ENCODE data around the gene PLEKHA1.

The PLEKHA1 gene

GRCh38 chr10:122461729-122462532 is 87.4 kb downstream of the PLEKHA1 start:
- peak; percentile 48 for DNase-seq
- peaks cover 83% of the 10 kb centered on the region for H3K27me3 Mint-ChIP-seq (ENCODE audit: low read depth, poor library complexity)

GRCh38 chr10:122462533-122463465 is 88.3 kb downstream of the PLEKHA1 start:
- H3K9me3 Mint-ChIP-seq, result no peaks in the 10 kb centered on the region
- H3K36me3 Mint-ChIP-seq (ENCODE audit: low read depth), result no peaks in the 10 kb centered on the region
- no peak overlapping the region for H3K27ac Mint-ChIP-seq
- peak overlapping the region; percentile 83 for H3K4me3 Mint-ChIP-seq
- no peak for TF ChIP-seq CTCF (IDR thresholded peaks at IDR 0.05)
- peaks cover 21% of the 10 kb centered on the region for H3K4me1 Mint-ChIP-seq
- no peak for DNase-seq
- peaks cover 91% of the 10 kb centered on the region for H3K27me3 Mint-ChIP-seq (ENCODE audit: low read depth, poor library complexity)

More at GRCh38 chr10:122461729-122462532, 87.4 kb downstream of the PLEKHA1 start:
- H3K4me3 Mint-ChIP-seq, result peak overlapping the region; percentile 83
- H3K9me3 Mint-ChIP-seq, result no peaks in the 10 kb centered on the region
- TF ChIP-seq CTCF (IDR thresholded peaks at IDR 0.05), result no peak
- no peak overlapping the region for H3K27ac Mint-ChIP-seq
- H3K36me3 Mint-ChIP-seq (ENCODE audit: low read depth), result no peaks in the 10 kb centered on the region
- peaks cover 21% of the 10 kb centered on the region for H3K4me1 Mint-ChIP-seq

GRCh38 chr10:122463466-122464249 is 89.2 kb downstream of the PLEKHA1 start:
- Mint-ChIP-seq H3K9me3 (no peaks in the 10 kb centered on the region), H3K4me3 (peak overlapping the region; percentile 83), H3K27me3 (ENCODE audit: low read depth, poor library complexity) (peaks cover 88% of the 10 kb centered on the region), H3K4me1 (peaks cover 21% of the 10 kb centered on the region), H3K27ac (no peak overlapping the region), H3K36me3 (ENCODE audit: low read depth) (no peaks in the 10 kb centered on the region)
- DNase-seq, result no peak
- TF ChIP-seq CTCF (IDR thresholded peaks at IDR 0.05), result no peak

- DNase-seq, result no peak
- Mint-ChIP-seq H3K9me3 (no peaks in the 10 kb centered on the region), H3K27ac (no peak overlapping the region), H3K4me1 (peaks cover 21% of the 10 kb centered on the region), H3K36me3 (ENCODE audit: low read depth) (no peaks in the 10 kb centered on the region), H3K27me3 (ENCODE audit: low read depth, poor library complexity) (peaks cover 88% of the 10 kb centered on the region), H3K4me3 (no peak overlapping the region)
- no peak for TF ChIP-seq CTCF (IDR thresholded peaks at IDR 0.05)
These were observed 89.7 kb downstream of the PLEKHA1 start for GRCh38 chr10:122464250-122464510.

- Mint-ChIP-seq H3K36me3 (ENCODE audit: low read depth) (no peaks in the 10 kb centered on the region), H3K4me1 (peaks cover 21% of the 10 kb centered on the region), H3K9me3 (no peaks in the 10 kb centered on the region), H3K4me3 (no peak overlapping the region), H3K27me3 (ENCODE audit: low read depth, poor library complexity) (peaks cover 85% of the 10 kb centered on the region), H3K27ac (no peak overlapping the region)
- TF ChIP-seq CTCF (IDR thresholded peaks at IDR 0.05), result no peak
- DNase-seq, result no peak
These were observed 90.1 kb downstream of the PLEKHA1 start for GRCh38 chr10:122464586-122464985.
